HepG2 (cell line): Measurements from ENCODE around the gene ZNF468. TPM values are rescaled to one million over a fixed set of nuclear protein-coding genes. Genes with fewer than 3 reads are reported as not detected.
"Not testable (repeated sequence)": the region's sequence is repeated elsewhere in the genome, so short reads cannot be mapped to it uniquely, and the experiment has no call there.

Experiments
- ATAC-seq: fragments of 200-7000 bp; cut with Tn5 transposase; 3 replicates; pipeline ENCODE4 v1.9.1; 2020; ENCODE audit warnings: mild to moderate bottlenecking, moderate library complexity
- BruUV-seq: library from RNA; stranded (reverse); fragments of 400-500 nt; replicated peaks from 2 replicates; lab custom pipeline; 2021; lab: Mats Ljungman, UMichigan
- CTCF ChIA-PET: fragments of 300-600 bp; formaldehyde crosslinking; extraction: SDS; loops from one replicate; lab custom pipeline; 2021; ENCODE audit warnings: low total read pairs, inconsistent platforms, low intra/inter-chr PET ratio; lab: Yijun Ruan, JAX
- POLR2A ChIA-PET: fragments of 350-600 bp; sonication (Branson Sonifier 250); formaldehyde crosslinking; loops from one replicate; lab custom pipeline; 2020; ENCODE audit warnings: antibody characterized with exemption, inconsistent platforms; lab: Yijun Ruan, JAX
- DNase-seq: peaks from one replicate; pipeline ENCODE4 v3.0.0-alpha.2; 2015; ENCODE audit warnings: low spot score
- FAIRE-seq: peaks from 3 replicates; lab custom pipeline; 2011; peaks lifted over from hg19 to GRCh38; lab: Jason Lieb, UNC
- H2AFZ ChIP-seq: one replicate; pipeline ENCODE4 v1.6.1; 2011; ENCODE audit warnings: low read length, inconsistent platforms
- H3K27ac ChIP-seq: fragments of 300-600 bp; 3 replicates; pipeline ENCODE4 v1.8.0; 2011; ENCODE audit warnings: mixed run types, mild to moderate bottlenecking, mixed read lengths, low read length, inconsistent platforms; ENCODE audit not compliant: insufficient read depth; ENCODE audit errors: extremely low read length
- H3K27me3 ChIP-seq, 2 experiments: fragments of 200-600 bp in 1 of 2; 2 replicates in 1 of 2; 3 replicates in 1 of 2; pipeline versions ENCODE4 v1.6.0 to v1.8.0; 2011; ENCODE audit warnings: low read length in 2 of 2, mild to moderate bottlenecking in 2 of 2, moderate library complexity in 2 of 2, inconsistent platforms in 1 of 2; ENCODE audit not compliant: insufficient read depth in 2 of 2, control insufficient read depth in 1 of 2
- H3K36me3 ChIP-seq, 2 experiments: fragments of 200-600 bp in 1 of 2; replicated peaks in 1 of 2; 2 replicates in 1 of 2; 3 replicates in 1 of 2; pipeline versions ENCODE4 v1.5.1 to v1.8.0; 2011; ENCODE audit warnings: low read length in 2 of 2, inconsistent platforms in 1 of 2; ENCODE audit not compliant: insufficient read depth in 2 of 2, control insufficient read depth in 1 of 2
- H3K4me1 ChIP-seq: 2 replicates; pipeline ENCODE4 v1.5.1; 2012; ENCODE audit warnings: low read length, inconsistent platforms; ENCODE audit not compliant: insufficient read depth
- H3K4me2 ChIP-seq: 2 replicates; pipeline ENCODE4 v1.6.0; 2011; ENCODE audit warnings: low read depth, low read length, inconsistent platforms
- H3K4me3 ChIP-seq, 3 experiments: fragments of 200-600 bp in 1 of 3; sonication (generic), shearing (Covaris generic) in 1 of 3; replicated peaks in 1 of 3; 2 replicates each; pipeline ENCODE4 v1.5.1; 2011 to 2016; ENCODE audit warnings: low read length in 3 of 3, inconsistent platforms in 2 of 3, low read depth in 2 of 3, mild to moderate bottlenecking in 2 of 3, control low read depth in 1 of 3, mixed read lengths in 1 of 3; ENCODE audit not compliant: insufficient read depth in 1 of 3
- H3K79me2 ChIP-seq: one replicate; pipeline ENCODE4 v1.6.1; 2011; ENCODE audit warnings: low read length, inconsistent platforms; ENCODE audit not compliant: insufficient read depth
- H3K9ac ChIP-seq: 2 replicates; pipeline ENCODE4 v1.6.0; 2011; ENCODE audit warnings: mild to moderate bottlenecking, low read depth, low read length, inconsistent platforms; ENCODE audit not compliant: insufficient read depth
- H3K9me3 ChIP-seq: 2 replicates; pipeline ENCODE4 v1.5.1; 2012; ENCODE audit warnings: mild to moderate bottlenecking, low read length
- H4K20me1 ChIP-seq: 2 replicates; pipeline ENCODE4 v1.6.0; 2011; ENCODE audit warnings: inconsistent platforms, mild to moderate bottlenecking, low read length, moderate library complexity; ENCODE audit not compliant: insufficient read depth
- ARID4A ChIP-seq: sonication (generic); formaldehyde crosslinking; IDR thresholded peaks from 2 replicates; pipeline ENCODE4 v1.5.0; 2020; ENCODE audit warnings: mild to moderate bottlenecking, missing genetic modification reagents, borderline replicate concordance
- ELF1 ChIP-seq: sonication (generic); formaldehyde crosslinking; IDR thresholded peaks from 2 replicates; pipeline ENCODE4 v1.4.0; 2020; ENCODE audit warnings: missing genetic modification reagents
- GABPB1 ChIP-seq: IDR thresholded peaks from 2 replicates; pipeline ENCODE4 v1.6.1; 2016; ENCODE audit warnings: mild to moderate bottlenecking, missing genetic modification reagents, moderate library complexity, missing compliant biosample characterization
- HNF4A ChIP-seq: sonication (generic); formaldehyde crosslinking; IDR thresholded peaks from 2 replicates; pipeline ENCODE4 v1.4.0; 2020; ENCODE audit warnings: missing genetic modification reagents
- HNF4G ChIP-seq, 2 experiments: sonication (generic) in 1 of 2; formaldehyde crosslinking in 1 of 2; IDR thresholded peaks; 2 replicates each; pipeline versions ENCODE4 v1.4.0 to v1.6.1; 2011 to 2020; ENCODE audit warnings: borderline replicate concordance in 2 of 2, low read depth in 2 of 2, mild to moderate bottlenecking in 2 of 2, low read length in 1 of 2, missing genetic modification reagents in 1 of 2, moderate library complexity in 1 of 2
- PHF8 ChIP-seq: sonication (generic); formaldehyde crosslinking; IDR thresholded peaks from 2 replicates; pipeline ENCODE4 v1.5.0; 2020; ENCODE audit warnings: missing genetic modification reagents
- POLR2A ChIP-seq, 2 experiments: IDR thresholded peaks; 2 replicates each; pipeline ENCODE4 v1.6.1; 2011; ENCODE audit warnings: low read depth in 2 of 2, low read length in 2 of 2, mild to moderate bottlenecking in 1 of 2, moderate library complexity in 1 of 2; ENCODE audit not compliant: insufficient read depth in 1 of 2
- SAP130 ChIP-seq: IDR thresholded peaks from 2 replicates; pipeline ENCODE4 v1.6.1; 2016; ENCODE audit warnings: low read depth
- SPEN ChIP-seq: sonication (generic); formaldehyde crosslinking; IDR thresholded peaks from 2 replicates; pipeline ENCODE4 v1.5.1; 2020; ENCODE audit warnings: low read depth, mild to moderate bottlenecking, missing genetic modification reagents
- ZMYM4 ChIP-seq: sonication (generic); formaldehyde crosslinking; IDR thresholded peaks from 2 replicates; pipeline ENCODE4 v1.8.1; 2023; ENCODE audit warnings: mild to moderate bottlenecking, missing genetic modification reagents
- ZNF121 ChIP-seq: sonication (generic); formaldehyde crosslinking; IDR thresholded peaks from 2 replicates; pipeline ENCODE4 v1.5.0; 2020; ENCODE audit warnings: mild to moderate bottlenecking, missing genetic modification reagents
- WGBS: methylation state at CpG from one replicate; pipeline ENCODE4 v1.1.6; 2017; ENCODE audit warnings: low lambda C conversion rate; 5-methylcytosine and 5-hydroxymethylcytosine counted together
- in situ Hi-C: cut with HindIII; loops from 2 replicates; pipeline ENCODE4 v1.10.0; 2017; ENCODE audit warnings: low pct_unique_long_range_greater_than_20kb; ENCODE audit not compliant: extremely low pct_ligation_motif_present
- intact Hi-C: fragments of 100-400 bp; cut with micrococcal nuclease; formaldehyde crosslinking; loops from one replicate; pipeline ENCODE4 v1.10.0; 2022; ENCODE audit not compliant: unreplicated experiment
- polyA plus RNA-seq, 8 experiments: library from polyadenylated mRNA; depleted of rRNA in 3 of 8; stranded (reverse) in 7 of 8; unstranded in 1 of 8; fragments of >200 nt; fragmentation: Illumina TruSeq in 4 of 8; extraction: Trizol in 4 of 8; gene quantifications; 2 replicates each; pipeline versions ENCODE4 v1.2.1 to v1.2.3, GENCODE V29; 2011 to 2016; ENCODE audit warnings: low read depth in 4 of 8, missing spikeins in 1 of 8, mixed read lengths in 1 of 8; ENCODE audit not compliant: insufficient read depth in 1 of 8
- total RNA-seq, 5 experiments: library from RNA; depleted of rRNA; stranded (reverse); fragments of >200 nt; fragmentation: Illumina TruSeq; extraction: Trizol; gene quantifications; 2 replicates each; pipeline ENCODE4 v1.2.3, GENCODE V29; 2016; ENCODE audit warnings: low read depth in 1 of 5
- TF ChIP-seq, protein P1 (sequence below): sonication (generic); formaldehyde crosslinking; IDR thresholded peaks from 2 replicates; pipeline ENCODE4 v1.5.1; 2020; ENCODE audit warnings: mild to moderate bottlenecking, missing genetic modification reagents, moderate library complexity

ZNF468 gene
- total and polyA plus RNA-seq, 2 of the 13 experiments (the other 11 are each of a cell fraction or from before 2014, with no cell fraction given) = 8.0 to 19.7 TPM

GRCh38 chr19:52821204-52821960 is 36.0 kb downstream of the ZNF468 start, which contains the start of gene ZNF28:
ZNF28 (minus strand) TSS chr19:52821633; CDS start chr19:52817958, 3,675 bp downstream.
- H4K20me1 ChIP-seq; H3K9me3 ChIP-seq; H3K4me1 ChIP-seq; H3K36me3 ChIP-seq; BruUV-seq; POLR2A ChIA-PET; H2AFZ ChIP-seq; H3K27me3 ChIP-seq; H3K27ac ChIP-seq; in situ Hi-C loops; CTCF ChIA-PET; intact Hi-C loops; H3K79me2 ChIP-seq; TF ChIP-seq HNF4G (CRISPR knock-in tag; IDR thresholded peaks at IDR 0.05; ENCODE audit: borderline replicate concordance, low read depth): not testable (repeated sequence)
- ATAC-seq (peak; percentile 98), FAIRE-seq (peak; percentile 81), DNase-seq (peak; percentile 43)
- Histone ChIP-seq H3K9ac (peak within 1 kb of the TSS; percentile 39; the same call in 1 of the 2 replicates), H3K4me3 (peak within 1 kb of the TSS; percentile 44 to 66 (median 59); a peak in 5 of 6 replicates), H3K4me2 (peak within 1 kb of the TSS; percentile 47)
- peak; percentile 23; the same call in 1 of the 2 replicates for TF ChIP-seq ZMYM4 (CRISPR knock-in tag)
- TF ChIP-seq POLR2A (IDR thresholded peaks at IDR 0.05; ENCODE audit: insufficient read depth in 1 of 2, low read depth in 2 of 2, low read length in 2 of 2) = peak in 1 of 2 experiments; percentile 36; a peak in 1 of 4 replicates
- peak; percentile 37; the same call in 1 of the 2 replicates for TF ChIP-seq HNF4A (CRISPR knock-in tag)
- TF ChIP-seq ARID4A = peak; percentile 34; the same call in 1 of the 2 replicates
- peak; percentile 33; the same call in 1 of the 2 replicates for TF ChIP-seq SPEN
- TF ChIP-seq ELF1 (CRISPR knock-in tag) = peak; percentile 57; the same call in 1 of the 2 replicates
- TF ChIP-seq PHF8 (CRISPR knock-in tag) = 0 out of 2 replicates have a peak, but pooled peaks have one; percentile 44
- TF ChIP-seq SAP130 (CRISPR knock-in tag) = peak; percentile 38; the same call in 1 of the 2 replicates
- TF ChIP-seq, protein P1, sequence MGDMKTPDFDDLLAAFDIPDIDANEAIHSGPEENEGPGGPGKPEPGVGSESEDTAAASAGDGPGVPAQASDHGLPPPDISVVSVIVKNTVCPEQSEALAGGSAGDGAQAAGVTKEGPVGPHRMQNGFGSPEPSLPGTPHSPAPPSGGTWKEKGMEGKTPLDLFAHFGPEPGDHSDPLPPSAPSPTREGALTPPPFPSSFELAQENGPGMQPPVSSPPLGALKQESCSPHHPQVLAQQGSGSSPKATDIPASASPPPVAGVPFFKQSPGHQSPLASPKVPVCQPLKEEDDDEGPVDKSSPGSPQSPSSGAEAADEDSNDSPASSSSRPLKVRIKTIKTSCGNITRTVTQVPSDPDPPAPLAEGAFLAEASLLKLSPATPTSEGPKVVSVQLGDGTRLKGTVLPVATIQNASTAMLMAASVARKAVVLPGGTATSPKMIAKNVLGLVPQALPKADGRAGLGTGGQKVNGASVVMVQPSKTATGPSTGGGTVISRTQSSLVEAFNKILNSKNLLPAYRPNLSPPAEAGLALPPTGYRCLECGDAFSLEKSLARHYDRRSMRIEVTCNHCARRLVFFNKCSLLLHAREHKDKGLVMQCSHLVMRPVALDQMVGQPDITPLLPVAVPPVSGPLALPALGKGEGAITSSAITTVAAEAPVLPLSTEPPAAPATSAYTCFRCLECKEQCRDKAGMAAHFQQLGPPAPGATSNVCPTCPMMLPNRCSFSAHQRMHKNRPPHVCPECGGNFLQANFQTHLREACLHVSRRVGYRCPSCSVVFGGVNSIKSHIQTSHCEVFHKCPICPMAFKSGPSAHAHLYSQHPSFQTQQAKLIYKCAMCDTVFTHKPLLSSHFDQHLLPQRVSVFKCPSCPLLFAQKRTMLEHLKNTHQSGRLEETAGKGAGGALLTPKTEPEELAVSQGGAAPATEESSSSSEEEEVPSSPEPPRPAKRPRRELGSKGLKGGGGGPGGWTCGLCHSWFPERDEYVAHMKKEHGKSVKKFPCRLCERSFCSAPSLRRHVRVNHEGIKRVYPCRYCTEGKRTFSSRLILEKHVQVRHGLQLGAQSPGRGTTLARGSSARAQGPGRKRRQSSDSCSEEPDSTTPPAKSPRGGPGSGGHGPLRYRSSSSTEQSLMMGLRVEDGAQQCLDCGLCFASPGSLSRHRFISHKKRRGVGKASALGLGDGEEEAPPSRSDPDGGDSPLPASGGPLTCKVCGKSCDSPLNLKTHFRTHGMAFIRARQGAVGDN = peak; percentile 33; the same call in 1 of the 2 replicates
- 0 out of 2 replicates have a peak, but pooled peaks have one; percentile 6 for TF ChIP-seq HNF4G (IDR thresholded peaks at IDR 0.05; ENCODE audit: borderline replicate concordance, low read depth, low read length)
- TF ChIP-seq ZNF121 = peak; percentile 78
- peak; percentile 35; the same call in 1 of the 2 replicates for TF ChIP-seq GABPB1 (CRISPR knock-in tag)
- 19% methylated on average over 25 of the region's 44 CpGs for WGBS
